GM18517 (cell line): ENCODE data around the gene C17orf58.
"Not testable (repeated sequence)": the region's sequence is repeated elsewhere in the genome, so short reads cannot be mapped to it uniquely, and the experiment has no call there.

Experiments used
- ATAC-seq: cut with Tn5 transposase; IDR thresholded peaks from one replicate; pipeline ENCODE4 v1.9.1; 2021; ENCODE audit warnings: mild to moderate bottlenecking, moderate library complexity; ENCODE audit not compliant: unreplicated experiment

C17orf58 gene

GRCh38 chr17:67960276-67960675 lies 36.0 kb downstream of the C17orf58 start:
- ATAC-seq: not testable (repeated sequence)

GRCh38 chr17:67959510-67959909 lies 36.8 kb downstream of the C17orf58 start:
- ATAC-seq: no peak

- ATAC-seq: no peak
Observed at GRCh38 chr17:67950945-67951344, 45.3 kb downstream of the C17orf58 start.

GRCh38 chr17:67947325-67947813 lies 48.9 kb downstream of the C17orf58 start:
- no peak for ATAC-seq

GRCh38 chr17:67946513-67946912 lies 49.8 kb downstream of the C17orf58 start:
- ATAC-seq: no peak

GRCh38 chr17:67944035-67944434 lies 52.2 kb downstream of the C17orf58 start:
- no peak for ATAC-seq

- ATAC-seq: no peak
Observed at GRCh38 chr17:67942810-67943209, 53.5 kb downstream of the C17orf58 start.
